SKM-1 treated with dmso at 0.1 percent for 144 hours (cell line): ENCODE results near the gene OGA.
"Not testable (repeated sequence)": the region's sequence is repeated elsewhere in the genome, so short reads cannot be mapped to it uniquely, and the experiment has no call there.

Source experiments
- DNase-seq: peaks from one replicate; lab custom pipeline; 2025; ENCODE audit not compliant: unreplicated experiment; lab: John Stamatoyannopoulos, UW

The OGA gene

DNA sequence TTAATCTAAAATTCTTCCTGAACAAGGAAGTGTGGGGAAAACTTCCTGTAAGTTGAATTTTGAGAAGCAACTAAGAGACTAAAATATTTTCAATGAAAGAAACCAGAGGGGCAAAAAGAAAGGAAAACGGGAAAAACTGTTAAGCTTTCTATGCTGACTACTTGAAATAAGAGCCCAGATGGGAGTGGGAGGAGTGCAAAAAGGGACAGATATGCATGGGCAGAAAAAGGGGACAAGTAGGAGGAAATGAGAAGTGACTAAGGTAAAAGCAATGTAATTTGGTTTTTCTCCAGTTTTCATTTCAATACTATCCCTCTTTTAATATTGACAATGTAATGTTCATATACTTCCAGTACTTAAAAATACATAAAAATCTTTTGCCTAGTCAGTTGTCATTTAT, 11.1 kb downstream of the OGA start:
- DNase-seq: no peak

DNA sequence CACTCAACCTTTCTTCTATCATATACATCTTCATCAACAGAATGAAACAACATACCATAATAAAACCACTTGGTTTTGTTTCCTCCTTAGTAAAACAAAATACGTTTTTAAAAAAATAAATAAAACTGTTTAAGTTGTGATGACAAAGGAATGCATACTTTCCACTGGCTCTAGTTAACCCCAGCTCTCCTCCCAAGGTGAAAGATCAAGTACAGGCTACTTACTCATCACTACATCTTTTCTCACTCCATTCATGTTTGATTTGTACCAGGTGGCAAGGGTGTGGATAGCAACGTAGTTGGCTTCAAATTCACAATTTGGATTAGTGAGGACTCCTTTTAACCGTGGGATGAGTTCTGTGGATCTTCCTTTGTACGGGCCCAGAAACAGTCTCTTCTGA, 14.7 kb downstream of the OGA start:
- DNase-seq: no peak

DNA sequence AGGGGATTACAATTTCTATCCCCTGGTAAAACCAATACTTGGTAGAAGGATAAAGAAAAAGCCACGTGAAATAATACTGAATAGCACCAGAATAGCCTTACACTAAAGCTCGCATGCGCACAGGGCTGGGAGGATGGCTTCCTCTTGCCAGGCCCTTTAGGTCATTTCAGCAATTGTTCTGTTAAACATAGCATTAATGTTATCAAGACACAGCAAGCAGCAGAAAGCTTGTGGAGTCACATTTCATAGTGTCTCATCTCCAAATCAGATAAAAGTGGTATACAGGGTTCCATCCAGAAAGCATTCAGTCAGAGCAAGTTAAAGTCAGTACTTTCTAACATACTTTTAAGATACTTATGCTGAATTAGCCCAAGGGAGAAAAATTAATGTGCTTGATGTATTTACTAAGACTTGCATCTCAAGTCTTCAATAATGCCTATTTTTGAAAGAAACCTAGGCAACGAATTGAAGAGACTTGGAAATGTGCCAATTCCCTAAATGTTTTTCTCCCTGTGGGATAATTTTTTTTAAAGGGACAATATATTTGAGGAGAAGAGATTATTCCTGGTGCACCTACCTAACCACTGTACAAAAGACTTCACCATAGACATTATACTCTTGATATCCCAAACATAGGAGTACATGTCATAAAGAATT, 20.7 kb downstream of the OGA start:
- no peak for DNase-seq

DNA sequence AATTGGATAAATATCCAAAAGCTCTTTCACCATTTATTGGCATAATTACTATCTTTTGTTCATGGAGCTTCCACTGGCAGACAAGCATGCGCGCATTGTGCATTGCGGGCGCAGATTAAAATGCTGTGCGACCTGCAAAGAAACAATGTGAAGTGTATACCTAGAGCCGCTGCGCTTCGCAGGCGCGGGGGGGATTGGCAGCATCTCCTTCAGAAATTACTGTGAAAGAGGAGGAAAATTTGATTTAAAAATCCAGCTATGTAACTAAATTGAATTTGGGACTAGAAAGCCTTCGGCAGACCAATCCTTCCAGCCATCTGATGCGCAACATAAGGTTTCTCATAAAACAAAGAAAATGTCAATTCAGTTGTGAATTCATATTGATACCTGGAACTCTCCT, 24.7 kb downstream of the OGA start:
- no peak for DNase-seq

DNA sequence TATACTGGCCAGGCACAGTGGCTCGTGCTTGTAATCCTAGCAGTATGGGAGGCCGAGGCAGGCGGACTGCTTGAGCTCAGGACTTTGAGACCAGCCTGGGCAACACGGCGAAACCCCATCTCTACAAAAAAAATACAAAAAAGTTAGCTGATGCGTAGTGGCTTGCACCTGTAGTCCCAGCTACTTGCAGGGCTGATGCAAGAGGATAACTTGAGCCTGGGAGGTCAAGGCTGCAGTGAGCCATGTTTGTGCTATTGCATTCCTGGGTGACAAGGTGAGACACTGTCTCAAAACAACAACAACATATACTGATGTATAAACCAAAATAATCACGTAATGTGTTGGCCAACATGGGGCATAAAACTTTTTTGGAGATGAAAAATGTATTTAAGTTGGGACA, 28.6 kb downstream of the OGA start:
- no peak for DNase-seq

DNA sequence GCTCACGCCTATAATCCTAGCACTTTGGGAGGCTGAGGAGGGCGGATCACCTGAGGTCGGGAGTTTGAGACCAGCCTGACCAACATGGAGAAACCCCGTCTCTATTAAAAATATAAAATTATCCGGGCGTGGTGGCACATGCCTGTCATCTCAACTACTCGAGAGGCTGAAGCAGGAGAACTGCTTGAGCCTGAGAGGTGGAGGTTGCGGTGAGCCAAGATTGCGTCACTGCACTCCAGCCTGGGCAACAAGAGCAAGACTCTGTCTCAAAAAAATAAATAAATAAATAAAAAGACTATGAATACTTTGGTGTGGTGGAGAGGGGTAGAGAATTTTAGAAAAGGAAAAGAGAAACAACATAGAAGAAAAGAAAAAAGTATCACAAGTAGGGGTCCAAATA, 29.0 kb downstream of the OGA start:
- DNase-seq: not testable (repeated sequence)

DNA sequence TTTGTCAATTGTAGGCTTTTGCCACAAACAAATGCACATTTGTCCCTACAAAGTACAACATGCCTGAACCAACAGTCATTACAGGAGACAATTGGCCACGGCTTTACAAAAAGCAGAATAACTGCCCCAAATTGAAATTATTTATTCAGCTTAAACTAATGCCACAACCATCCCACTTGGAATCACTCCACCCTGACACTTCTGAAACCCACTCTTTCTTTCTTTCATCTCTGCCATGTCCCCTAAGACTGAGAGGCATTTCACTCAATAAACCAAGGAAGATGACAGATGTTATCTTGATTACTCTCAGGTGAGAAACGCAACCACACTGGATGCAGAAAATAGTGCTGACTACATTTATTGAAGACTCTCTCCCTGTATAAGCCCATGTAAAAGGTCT, 32.4 kb downstream of the OGA start:
- DNase-seq: no peak

DNA sequence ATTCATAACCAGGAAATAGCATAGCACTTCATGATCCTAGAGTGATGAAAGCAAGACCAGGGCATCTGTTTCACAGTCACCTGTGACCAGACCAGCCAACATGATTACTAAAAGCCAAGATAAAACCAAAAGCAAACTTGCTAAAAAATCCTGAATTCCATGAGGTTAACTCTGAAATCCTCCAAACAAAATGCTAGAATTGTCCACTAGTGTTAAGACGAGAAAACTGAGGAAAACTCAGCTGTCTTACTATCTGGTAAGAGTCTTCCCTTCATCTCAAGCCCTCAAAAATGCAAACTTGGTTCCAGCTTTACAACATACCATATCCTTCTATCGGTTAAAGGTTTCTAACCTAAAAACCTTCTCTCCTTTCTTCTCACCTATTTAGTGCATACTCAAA, 33.7 kb downstream of the OGA start:
- no peak for DNase-seq

DNA sequence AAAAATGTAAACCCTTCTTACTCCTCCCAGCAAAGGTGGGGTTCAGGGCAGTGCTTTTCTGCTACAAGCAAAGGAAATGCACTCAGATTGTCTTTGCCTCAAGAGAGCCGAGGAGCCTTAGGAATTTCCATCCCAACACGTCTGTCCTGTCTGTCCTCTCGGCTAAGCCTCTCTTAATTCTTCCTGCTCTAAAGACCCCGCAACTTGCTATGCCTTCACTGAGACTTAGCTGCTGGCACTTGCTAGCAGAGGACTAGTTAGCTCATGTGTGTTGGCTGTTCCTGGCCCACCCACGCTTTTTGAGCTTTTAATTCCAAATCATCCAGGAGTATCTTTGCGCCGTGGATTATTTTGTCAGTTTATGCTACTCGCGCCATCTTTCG, 34.5 kb downstream of the OGA start:
- no peak for DNase-seq

DNA sequence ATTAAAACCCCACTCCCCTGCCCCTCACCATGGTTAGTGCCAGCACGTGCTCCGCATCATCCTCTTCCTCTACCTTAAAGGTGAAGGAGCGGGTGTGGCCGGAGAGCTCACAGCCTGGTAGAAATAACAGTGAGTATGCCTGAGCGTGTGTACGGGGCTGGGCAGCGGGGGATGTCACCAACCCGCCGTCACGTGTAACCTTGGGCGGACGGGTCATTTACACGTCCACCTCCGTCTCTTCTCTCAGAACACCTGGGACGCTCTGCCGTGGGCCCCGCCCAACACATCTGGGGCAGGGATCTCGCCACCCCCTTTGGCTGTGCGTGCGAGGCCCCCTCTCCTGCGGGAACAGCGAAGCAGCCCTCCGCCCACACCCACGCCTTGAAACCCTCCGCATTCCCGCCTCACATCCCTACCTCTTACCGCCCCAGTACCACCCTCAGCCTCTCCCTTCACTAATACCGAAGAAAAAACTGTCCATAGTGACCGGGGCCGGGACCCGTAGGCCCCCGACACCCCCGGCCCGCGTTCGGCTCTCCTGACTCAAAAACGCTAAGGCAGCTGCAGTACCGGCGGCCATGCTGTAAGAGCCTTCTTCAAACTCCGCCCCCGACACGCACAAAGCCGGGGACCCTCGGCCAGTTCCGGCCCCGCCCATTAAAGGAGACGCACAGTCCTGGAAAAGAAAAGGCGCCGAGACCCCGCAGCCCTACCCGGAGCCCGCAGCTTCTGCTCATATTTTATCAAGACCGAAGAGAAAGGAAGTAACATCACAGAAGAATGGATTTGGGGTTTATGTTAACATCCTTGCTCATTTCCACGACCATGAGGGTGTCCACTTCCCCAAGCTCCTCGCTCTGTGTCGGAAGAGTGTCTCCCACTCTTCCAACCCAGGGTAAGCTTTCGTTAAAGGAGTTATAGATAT, 35.2 kb downstream of the OGA start, which contains the start of gene NPM3:
Gene NPM3 (minus strand): TSS at position 636 of the 925 bp plus-strand sequence. CDS start 56 bp downstream, at position 580.
- peak; percentile 55 for DNase-seq

DNA sequence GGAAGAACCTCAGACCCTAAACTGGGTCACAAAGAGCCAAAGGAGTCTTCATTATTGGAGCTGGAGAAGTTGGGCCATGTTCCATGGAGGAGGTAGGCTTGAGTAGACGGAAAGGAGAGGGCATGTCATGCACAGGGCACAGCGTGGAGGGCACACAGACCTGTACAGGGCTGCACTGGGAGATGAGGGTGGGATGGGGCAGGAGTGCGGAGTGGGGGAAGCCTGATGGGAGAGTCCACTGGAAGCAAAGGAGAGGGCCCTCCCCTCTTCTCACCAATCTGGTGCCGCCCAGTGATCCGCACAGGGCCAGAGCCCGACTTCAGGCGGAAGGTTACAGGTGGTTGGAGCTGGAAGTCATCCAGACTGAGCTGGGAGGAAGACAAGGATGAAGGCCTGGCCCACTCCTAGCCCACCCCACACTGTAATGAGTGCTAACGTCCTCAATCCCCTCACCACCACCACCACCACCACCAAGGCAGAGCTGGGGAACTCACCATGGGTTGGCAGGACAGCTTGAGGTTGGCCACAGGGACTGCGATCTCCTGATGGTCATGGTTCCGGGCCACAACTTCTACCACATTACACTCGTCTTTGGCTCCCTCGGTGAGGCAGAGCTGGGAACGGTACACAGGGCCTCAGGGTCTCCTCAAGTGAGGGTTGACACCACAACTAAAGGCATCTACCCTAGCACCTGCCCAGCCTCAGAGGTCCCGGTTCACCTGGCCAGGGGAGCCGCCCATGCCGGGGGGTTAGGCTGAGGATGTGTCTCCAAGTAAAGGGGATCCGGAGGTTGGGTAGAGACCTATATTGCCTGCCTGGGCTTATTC, 36.0 kb downstream of the OGA start:
- no peak for DNase-seq

DNA sequence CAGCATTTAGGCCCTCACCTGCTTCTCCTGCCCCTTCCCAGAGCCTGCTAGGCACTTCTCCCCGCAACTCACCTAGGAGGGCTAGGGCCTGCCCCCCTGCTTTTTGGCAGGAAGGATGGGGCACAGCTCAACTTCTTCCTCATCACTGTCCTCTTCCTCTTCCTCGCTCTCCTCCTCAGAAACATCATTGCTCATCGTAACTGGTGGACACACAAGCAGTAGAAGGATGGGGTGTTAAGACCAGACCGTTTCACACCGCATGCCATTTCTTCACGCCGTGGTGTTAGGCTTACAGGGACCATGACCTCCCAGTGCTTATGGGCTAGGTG, 36.6 kb downstream of the OGA start:
- DNase-seq: no peak

DNA sequence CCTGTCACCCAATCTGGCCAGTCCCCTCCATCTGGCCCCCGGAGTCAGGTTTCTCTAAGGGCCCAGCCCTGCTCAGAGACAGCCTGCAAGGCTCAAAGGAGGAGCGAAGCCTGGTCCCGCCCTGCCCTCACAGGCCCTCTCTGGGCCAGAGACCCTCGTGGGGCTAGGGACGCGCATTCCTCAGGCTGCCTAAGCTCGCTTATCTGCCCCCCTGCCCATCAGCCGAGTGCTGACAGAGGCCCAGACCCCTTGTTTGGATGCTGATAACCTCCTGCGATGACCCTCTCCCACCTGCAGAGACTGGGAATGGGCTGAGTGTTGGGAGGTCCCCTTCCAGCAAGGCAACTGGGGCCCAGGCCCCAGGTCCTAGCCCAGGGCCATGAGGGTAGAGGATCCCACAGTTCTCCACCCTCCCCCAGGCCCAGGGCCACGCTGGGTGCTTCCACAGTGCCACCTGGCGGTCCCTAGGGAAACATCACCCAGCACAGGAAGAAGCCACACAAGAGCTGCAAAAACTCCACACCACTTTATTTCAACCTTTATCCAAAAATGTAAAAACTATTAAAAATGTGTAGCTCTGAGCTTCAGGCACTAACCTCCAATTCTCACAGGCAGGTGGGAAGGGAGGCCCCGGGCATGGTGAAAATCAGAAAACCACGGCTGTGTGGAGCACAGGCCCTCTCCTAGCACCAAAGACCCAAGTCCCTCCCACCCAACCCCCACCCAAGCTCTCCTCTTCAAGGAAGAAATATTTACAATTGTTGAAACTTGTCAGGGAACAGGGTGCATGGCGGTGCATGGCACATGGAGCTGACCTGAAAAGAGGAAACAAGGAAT, 37.2 kb downstream of the OGA start:
- DNase-seq: peak; percentile 34

DNA sequence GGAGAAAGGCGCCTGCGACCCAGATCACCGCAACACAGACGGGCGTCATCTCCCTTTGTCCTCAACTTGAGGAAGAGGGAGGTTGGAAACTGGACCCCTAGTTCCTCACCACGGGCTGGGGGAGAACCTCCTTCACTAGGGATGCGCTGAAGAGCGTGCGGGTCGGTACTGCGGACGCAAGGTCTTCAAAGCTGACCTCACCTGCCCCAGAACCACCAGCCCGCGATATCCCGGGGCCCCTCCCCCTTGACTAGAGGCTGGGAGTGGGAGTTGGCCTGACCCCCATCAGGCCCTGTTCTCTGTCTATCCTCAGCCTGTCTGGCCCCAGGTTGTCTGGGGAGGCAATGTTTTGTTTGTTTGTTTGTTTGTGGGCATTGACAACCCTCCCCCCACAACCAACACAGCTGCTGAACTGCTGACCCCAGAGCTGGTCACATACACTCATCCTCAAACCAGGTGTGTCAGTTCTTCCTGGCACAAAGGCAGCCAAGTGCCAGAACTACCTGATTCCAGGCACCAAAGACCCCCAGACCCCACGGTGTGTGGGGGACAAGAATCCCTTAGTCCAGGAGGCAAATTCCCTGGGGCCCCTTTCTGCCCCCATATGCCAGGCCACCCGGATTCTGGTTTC, 37.9 kb downstream of the OGA start:
- no peak for DNase-seq

DNA sequence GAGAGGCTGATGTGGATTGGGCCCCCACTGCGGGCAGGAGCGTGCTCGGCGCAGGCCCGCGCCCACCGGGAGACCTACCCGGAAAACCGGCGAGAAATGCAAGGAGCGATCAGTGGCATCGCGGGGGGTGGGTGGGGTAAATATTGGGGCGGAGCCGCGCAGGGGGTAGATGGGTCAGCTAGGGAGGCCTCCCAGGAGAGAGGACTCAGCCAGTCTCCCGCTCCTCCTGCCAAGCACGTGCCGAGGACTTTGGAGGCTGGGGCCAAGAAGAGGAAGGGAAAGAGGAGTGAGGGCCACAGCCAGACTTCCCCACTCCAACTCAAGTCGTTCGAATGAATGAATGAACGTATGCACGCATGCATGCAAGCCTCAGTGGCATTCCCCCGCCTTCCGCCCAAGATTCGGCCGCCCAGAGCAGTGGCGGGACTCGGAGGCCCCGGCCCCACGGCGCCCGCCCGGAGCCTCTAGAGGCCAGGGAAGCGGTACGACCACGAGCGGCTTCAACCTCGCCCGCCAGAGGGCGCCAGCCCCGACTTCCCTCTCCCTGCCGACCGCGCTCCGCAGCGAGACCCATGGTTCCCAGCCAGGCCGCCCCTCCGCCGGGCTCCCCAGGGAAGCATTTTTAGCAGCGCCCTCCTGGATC, 38.6 kb downstream of the OGA start:
- no peak for DNase-seq

DNA sequence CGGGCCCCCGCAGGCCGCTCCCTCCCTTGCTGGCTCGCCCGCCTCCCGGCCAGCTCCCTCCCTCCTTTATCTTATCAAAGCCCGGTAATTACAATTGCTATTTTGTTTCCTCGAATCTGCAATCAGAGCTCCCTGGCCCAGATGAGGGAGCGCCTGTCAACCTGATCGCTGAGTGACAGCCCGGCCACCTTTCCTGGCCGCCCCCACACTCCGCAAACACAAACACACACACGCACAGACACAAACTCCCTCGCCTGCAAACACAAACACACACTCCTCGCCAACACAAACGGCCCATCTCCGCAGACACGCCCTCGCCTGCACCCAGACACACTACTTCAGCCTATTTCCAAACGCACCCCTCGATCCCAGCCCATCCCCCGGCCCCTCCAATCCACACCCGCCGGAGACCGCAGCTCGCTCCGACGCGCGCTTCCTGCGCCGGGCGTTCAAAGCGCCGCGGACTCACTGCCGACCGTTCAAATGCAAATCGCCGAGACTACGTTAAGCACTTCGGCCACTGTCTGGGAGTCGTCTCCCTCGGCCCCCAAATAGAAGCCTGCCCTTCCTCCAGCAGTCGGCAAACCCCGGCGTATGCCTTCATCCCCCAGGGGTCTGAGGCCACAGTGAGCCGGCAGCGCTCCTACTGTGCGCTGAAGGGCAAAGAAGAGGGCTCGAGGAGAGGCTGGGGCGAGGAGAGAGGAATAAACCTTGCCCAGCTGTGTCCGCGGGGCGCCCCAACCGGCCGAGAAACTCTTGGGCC, 39.3 kb downstream of the OGA start:
- DNase-seq: no peak

DNA sequence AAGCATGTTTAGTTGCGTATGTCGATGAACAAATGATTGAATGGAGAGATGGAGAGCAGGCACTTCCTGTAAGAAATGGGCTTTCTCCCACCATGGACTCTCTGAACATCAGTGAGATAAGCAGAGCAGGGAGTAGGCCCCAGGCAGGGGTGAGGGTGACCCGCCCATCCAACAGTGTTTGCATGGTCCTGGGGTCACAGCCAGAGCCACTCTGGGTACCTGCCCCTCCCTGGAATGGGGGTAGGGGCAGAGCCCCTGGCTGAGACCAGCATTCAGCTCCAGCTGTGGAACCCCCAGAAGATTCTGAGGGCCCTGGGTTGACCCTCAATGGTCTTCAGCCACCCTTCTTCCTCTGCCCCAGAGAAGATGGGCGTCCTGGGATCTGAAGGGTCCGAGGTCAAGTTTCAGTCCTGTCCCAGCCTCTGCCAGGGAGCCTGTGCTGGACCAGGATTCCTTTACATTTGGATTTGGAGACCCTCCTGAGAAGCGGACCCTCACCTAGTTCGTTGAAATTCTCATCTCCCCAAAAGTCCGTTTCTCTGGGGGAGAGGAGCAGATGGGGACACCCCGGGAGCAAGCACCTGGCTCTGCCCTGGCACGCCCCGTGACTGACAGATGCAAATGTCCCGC, 40.0 kb downstream of the OGA start:
- no peak for DNase-seq

DNA sequence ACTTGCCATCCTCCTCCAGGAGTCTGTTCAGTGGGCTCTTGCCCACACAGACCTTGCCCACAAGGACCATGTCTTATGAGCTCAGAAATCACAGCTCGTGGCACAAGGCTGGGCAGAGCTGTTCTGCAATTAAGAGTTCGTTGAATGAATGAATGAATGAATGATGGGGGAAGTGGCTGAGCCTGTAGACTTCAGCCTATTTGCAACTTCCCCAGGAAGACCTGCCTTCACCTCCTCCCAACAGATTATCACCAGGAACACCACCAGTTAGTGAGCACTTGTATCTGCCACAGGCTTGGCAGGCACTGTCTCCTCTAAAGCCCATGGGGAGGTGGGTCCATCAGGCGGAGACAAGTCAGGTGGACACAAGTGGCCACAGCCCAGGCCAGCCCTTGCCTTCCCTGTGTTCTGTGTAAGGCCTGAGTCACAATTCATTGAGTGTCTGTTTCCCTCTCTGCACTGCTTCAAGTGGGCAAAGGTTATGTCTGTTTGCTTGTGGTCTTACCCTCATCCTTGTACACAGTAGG, 40.6 kb downstream of the OGA start:
- no peak for DNase-seq
